NB4 (cell line): ENCODE data around the gene IL2RA.

ENCODE experiments used
- DNase-seq: peaks from one replicate; pipeline ENCODE4 v3.0.0; 2010; ENCODE audit warnings: low read depth
- H3K4me3 ChIP-seq: one replicate; pipeline ENCODE4 v1.5.1; 2011; ENCODE audit warnings: mild to moderate bottlenecking, low read depth, low read length, moderate library complexity
- CTCF ChIP-seq: IDR thresholded peaks from one replicate; pipeline ENCODE4 v1.5.1; 2012; ENCODE audit warnings: low read depth, low read length
- MYC ChIP-seq: IDR thresholded peaks from 2 replicates; pipeline ENCODE4 v1.6.1; 2011; ENCODE audit warnings: low read depth, low read length
- POLR2A ChIP-seq: IDR thresholded peaks from 2 replicates; pipeline ENCODE4 v1.6.1; 2011; ENCODE audit warnings: mild to moderate bottlenecking; ENCODE audit not compliant: insufficient read length; ENCODE audit errors: extremely low read depth
- TF ChIP-seq, protein P1 (sequence below): IDR thresholded peaks from 2 replicates; pipeline ENCODE4 v1.6.1; 2011; ENCODE audit warnings: low read depth, low read length

The IL2RA gene

GRCh38 chr10:6039711-6040110, 22.5 kb downstream of the IL2RA start:
- TF ChIP-seq, protein P1, sequence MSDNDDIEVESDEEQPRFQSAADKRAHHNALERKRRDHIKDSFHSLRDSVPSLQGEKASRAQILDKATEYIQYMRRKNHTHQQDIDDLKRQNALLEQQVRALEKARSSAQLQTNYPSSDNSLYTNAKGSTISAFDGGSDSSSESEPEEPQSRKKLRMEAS = no peak
- TF ChIP-seq CTCF (no peak), MYC (no peak)
- no peak overlapping the region for H3K4me3 ChIP-seq
- no peak for DNase-seq

- no peak for DNase-seq
- no peak overlapping the region for H3K4me3 ChIP-seq
- no peak for TF ChIP-seq MYC
- no peak for TF ChIP-seq POLR2A
- TF ChIP-seq, protein P1 = no peak
- TF ChIP-seq CTCF = no peak
Measured at GRCh38 chr10:6038071-6038631, 24.0 kb downstream of the IL2RA start.

GRCh38 chr10:6037422-6037821, 24.7 kb downstream of the IL2RA start:
- no peak overlapping the region for H3K4me3 ChIP-seq
- TF ChIP-seq CTCF (no peak), POLR2A (no peak), MYC (no peak)
- TF ChIP-seq, protein P1 = no peak
- no peak for DNase-seq

DNA sequence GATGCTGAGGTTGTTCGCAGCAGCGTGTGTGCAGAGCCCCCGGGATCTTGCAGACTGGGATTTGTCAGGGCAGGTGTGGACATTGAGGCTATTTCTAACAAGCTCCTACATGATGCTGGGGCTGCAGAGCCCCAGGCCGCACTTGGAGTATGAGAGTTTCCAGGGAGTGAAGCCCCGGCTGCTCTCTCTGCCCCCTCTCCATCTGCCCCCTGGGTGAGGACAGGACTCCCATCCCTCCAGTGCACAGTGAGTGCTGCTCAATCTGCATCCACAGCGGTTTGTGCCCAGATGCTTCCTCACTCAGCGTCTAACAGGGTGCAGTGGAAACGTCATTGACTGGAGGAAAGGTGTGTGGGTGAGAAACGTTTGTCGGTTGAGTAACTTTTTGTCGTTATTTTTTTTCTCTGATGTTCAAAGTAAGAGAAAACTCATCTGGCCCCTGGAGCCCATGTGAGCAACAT, 25.3 kb downstream of the IL2RA start:
- no peak overlapping the region for H3K4me3 ChIP-seq
- no peak for DNase-seq
- TF ChIP-seq, protein P1 = no peak
- TF ChIP-seq POLR2A = no peak
- TF ChIP-seq CTCF = no peak
- no peak for TF ChIP-seq MYC

GRCh38 chr10:6035931-6036575, 26.1 kb downstream of the IL2RA start:
- H3K4me3 ChIP-seq = no peak overlapping the region
- TF ChIP-seq MYC = no peak
- no peak for TF ChIP-seq POLR2A
- no peak for TF ChIP-seq CTCF
- TF ChIP-seq, protein P1 = no peak
- no peak for DNase-seq
